ENCODE data around the gene EXTL2. TPM values are rescaled to one million over a fixed set of nuclear protein-coding genes. Genes with fewer than 3 reads are reported as not detected.
"Not testable (repeated sequence)": the region's sequence is repeated elsewhere in the genome, so short reads cannot be mapped to it uniquely, and the experiment has no call there.

Gene EXTL2
- total and polyA plus RNA-seq, 4 donors: 3.6 to 8.7 (median 7.6) TPM

DNA sequence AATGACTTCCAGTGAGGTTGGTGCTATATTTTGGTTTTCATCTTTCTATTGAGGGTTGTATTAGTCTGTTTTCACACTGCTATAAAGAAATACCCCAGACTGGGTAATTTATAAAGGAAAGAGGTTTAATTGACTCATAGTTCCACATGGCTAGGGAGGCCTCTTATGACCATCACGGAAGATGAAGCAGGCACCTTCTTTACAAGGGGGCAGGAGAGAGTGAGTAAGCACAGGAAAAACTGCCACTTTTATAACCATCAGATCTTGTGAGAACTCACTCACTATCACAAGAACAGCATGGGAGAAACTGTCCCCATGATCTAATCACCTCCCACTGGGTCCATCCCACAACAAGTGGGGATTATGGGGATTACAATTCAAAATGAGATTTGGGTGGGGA lies 5.6 kb downstream of the EXTL2 start:
- H3K9me3 ChIP-seq (ENCODE audit: control insufficient read depth in 4 of 4, low read length in 3 of 4); H3K4me1 ChIP-seq (ENCODE audit: control insufficient read depth in 4 of 4, insufficient read depth in 4 of 4, low read length in 3 of 4); H3K27me3 ChIP-seq (ENCODE audit: control insufficient read depth in 4 of 4, insufficient read depth in 4 of 4, low read length in 3 of 4); DNase-seq (ENCODE audit: low spot score); H3K9ac ChIP-seq (ENCODE audit: low read depth in 1 of 2, low read length in 2 of 2); H3K4me3 ChIP-seq (ENCODE audit: low read depth in 1 of 3, low read length in 3 of 3); H3K27ac ChIP-seq (ENCODE audit: low read depth in 1 of 2, low read length in 2 of 2); H3K36me3 ChIP-seq (ENCODE audit: control insufficient read depth in 4 of 4, insufficient read depth in 3 of 4, low read depth in 1 of 4, low read length in 3 of 4): not testable (repeated sequence)
- 89% methylated on average over 1 of the region's 1 CpG for WGBS

DNA sequence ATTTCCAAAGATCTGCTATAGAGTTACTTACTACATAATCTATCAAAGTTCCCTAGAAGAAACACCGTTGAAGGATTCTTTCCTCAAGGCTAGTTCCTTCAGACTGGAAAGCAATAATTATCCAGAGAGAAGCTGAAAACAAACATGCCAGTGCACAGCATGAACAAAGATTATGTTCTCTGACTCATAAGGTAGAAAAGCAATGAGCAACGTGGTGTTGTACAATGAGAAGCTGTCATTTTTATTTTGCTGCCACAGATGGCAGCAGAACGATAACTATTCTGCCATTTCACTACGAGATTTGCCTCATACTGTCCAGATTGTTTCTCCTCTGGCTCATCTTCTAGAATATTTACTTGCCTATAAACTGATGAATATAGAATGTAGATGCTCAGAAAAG lies 10.7 kb downstream of the EXTL2 start:
- Histone ChIP-seq H3K4me1 (ENCODE audit: control insufficient read depth in 4 of 4, insufficient read depth in 4 of 4, low read length in 3 of 4) (no peaks in the 10 kb centered on the region), H3K4me3 (ENCODE audit: low read depth in 1 of 3, low read length in 3 of 3) (no peak overlapping the region), H3K36me3 (ENCODE audit: control insufficient read depth in 4 of 4, insufficient read depth in 3 of 4, low read depth in 1 of 4, low read length in 3 of 4) (peaks cover 0 to 4% (median 0%) of the 10 kb centered on the region in 4 donors), H3K9ac (ENCODE audit: low read depth in 1 of 2, low read length in 2 of 2) (no peak overlapping the region), H3K9me3 (ENCODE audit: control insufficient read depth in 4 of 4, low read length in 3 of 4) (no peaks in the 10 kb centered on the region), H3K27me3 (ENCODE audit: control insufficient read depth in 4 of 4, insufficient read depth in 4 of 4, low read length in 3 of 4) (no peaks in the 10 kb centered on the region), H3K27ac (ENCODE audit: low read depth in 1 of 2, low read length in 2 of 2) (no peak overlapping the region)
- no peak for DNase-seq (ENCODE audit: low spot score)
- TF ChIP-seq, protein P1, sequence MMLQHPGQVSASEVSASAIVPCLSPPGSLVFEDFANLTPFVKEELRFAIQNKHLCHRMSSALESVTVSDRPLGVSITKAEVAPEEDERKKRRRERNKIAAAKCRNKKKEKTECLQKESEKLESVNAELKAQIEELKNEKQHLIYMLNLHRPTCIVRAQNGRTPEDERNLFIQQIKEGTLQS (IDR thresholded peaks at IDR 0.05): no peak
- no peak for TF ChIP-seq EGR1 (IDR thresholded peaks at IDR 0.05; ENCODE audit: low read depth in 2 of 2)
- TF ChIP-seq RAD21 (IDR thresholded peaks at IDR 0.05): no peak
- no peak for TF ChIP-seq TAF1 (conservative IDR thresholded peaks at IDR 0.05)
- TF ChIP-seq, protein P2, sequence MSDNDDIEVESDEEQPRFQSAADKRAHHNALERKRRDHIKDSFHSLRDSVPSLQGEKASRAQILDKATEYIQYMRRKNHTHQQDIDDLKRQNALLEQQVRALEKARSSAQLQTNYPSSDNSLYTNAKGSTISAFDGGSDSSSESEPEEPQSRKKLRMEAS (IDR thresholded peaks at IDR 0.05): no peak
- TF ChIP-seq, protein P3, sequence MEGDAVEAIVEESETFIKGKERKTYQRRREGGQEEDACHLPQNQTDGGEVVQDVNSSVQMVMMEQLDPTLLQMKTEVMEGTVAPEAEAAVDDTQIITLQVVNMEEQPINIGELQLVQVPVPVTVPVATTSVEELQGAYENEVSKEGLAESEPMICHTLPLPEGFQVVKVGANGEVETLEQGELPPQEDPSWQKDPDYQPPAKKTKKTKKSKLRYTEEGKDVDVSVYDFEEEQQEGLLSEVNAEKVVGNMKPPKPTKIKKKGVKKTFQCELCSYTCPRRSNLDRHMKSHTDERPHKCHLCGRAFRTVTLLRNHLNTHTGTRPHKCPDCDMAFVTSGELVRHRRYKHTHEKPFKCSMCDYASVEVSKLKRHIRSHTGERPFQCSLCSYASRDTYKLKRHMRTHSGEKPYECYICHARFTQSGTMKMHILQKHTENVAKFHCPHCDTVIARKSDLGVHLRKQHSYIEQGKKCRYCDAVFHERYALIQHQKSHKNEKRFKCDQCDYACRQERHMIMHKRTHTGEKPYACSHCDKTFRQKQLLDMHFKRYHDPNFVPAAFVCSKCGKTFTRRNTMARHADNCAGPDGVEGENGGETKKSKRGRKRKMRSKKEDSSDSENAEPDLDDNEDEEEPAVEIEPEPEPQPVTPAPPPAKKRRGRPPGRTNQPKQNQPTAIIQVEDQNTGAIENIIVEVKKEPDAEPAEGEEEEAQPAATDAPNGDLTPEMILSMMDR (IDR thresholded peaks at IDR 0.05; ENCODE audit: low read depth, low read length, missing input control): no peak
- no peak for TF ChIP-seq HNF4A (conservative IDR thresholded peaks at IDR 0.05)
- TF ChIP-seq YY1 (IDR thresholded peaks at IDR 0.05): no peak
- 77% methylated on average over 4 of the region's 4 CpGs for WGBS

DNA sequence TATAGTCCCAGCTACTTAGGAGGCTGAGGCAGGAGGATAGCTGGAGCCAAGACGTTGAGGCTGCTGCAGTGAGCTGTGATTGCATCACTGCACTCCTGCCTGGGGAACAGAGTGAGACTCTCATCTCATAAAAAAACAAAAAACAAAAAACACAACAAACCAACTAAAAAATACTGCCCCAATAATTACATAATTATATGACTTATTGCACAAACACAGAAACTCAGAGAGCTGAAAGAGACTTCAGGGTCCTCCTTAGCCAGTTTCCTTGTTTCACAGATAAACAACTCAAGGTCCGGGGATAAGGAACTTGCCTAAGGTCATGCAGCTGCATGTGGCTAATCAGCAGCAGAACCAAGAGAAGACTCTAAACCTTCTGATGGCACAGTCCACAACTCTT lies 11.9 kb downstream of the EXTL2 start:
- Histone ChIP-seq H3K4me3 (ENCODE audit: low read depth in 1 of 3, low read length in 3 of 3) (no peak overlapping the region), H3K9me3 (ENCODE audit: control insufficient read depth in 4 of 4, low read length in 3 of 4) (no peaks in the 10 kb centered on the region), H3K4me1 (ENCODE audit: control insufficient read depth in 4 of 4, insufficient read depth in 4 of 4, low read length in 3 of 4) (no peaks in the 10 kb centered on the region), H3K9ac (ENCODE audit: low read depth in 1 of 2, low read length in 2 of 2) (no peak overlapping the region), H3K27me3 (ENCODE audit: control insufficient read depth in 4 of 4, insufficient read depth in 4 of 4, low read length in 3 of 4) (no peaks in the 10 kb centered on the region), H3K27ac (ENCODE audit: low read depth in 1 of 2, low read length in 2 of 2) (no peak overlapping the region), H3K36me3 (ENCODE audit: control insufficient read depth in 4 of 4, insufficient read depth in 3 of 4, low read depth in 1 of 4, low read length in 3 of 4) (peaks cover 0 to 4% (median 0%) of the 10 kb centered on the region in 4 donors)
- TF ChIP-seq GABPA (IDR thresholded peaks at IDR 0.05 in 1 of 2, conservative IDR thresholded peaks at IDR 0.05 in 1 of 2) (no peak), FOXA1 (IDR thresholded peaks at IDR 0.05) (no peak), FOXA2 (IDR thresholded peaks at IDR 0.05) (no peak), RAD21 (IDR thresholded peaks at IDR 0.05) (no peak), NR2F2 (IDR thresholded peaks at IDR 0.05) (peak; percentile 9), SP1 (IDR thresholded peaks at IDR 0.05) (no peak), YY1 (IDR thresholded peaks at IDR 0.05) (no peak)
- TF ChIP-seq, protein P2 (IDR thresholded peaks at IDR 0.05): no peak
- DNase-seq (ENCODE audit: low spot score): no peak
- WGBS: 71% methylated on average over 2 of the region's 2 CpGs

Measured in liver (tissue), 9 donors.